PC-9 (cell line): ENCODE results near the gene LMAN2. TPM values are rescaled to one million over a fixed set of nuclear protein-coding genes. Genes with fewer than 3 reads are reported as not detected.

ENCODE experiments used
- BruUV-seq: library from RNA; stranded (reverse); fragments of 400-500 nt; replicated peaks from 2 replicates; lab custom pipeline; 2021; lab: Mats Ljungman, UMichigan
- CTCF ChIA-PET: fragments of 300-600 bp; sonication (Branson Sonifier 250); formaldehyde crosslinking; loops from one replicate; lab custom pipeline; 2022; ENCODE audit warnings: antibody characterized with exemption; lab: Charles Lee
- POLR2A ChIA-PET: fragments of 300-600 bp; sonication (Branson Sonifier 250); formaldehyde crosslinking; loops from one replicate; lab custom pipeline; 2022; ENCODE audit warnings: antibody characterized with exemption; ENCODE audit not compliant: unreplicated experiment; lab: Charles Lee
- DNase-seq, 2 experiments: peaks; one replicate each; pipeline versions ENCODE4 v3.0.0 to v3.0.0-alpha.2; 2015 to 2022; ENCODE audit warnings: mixed read lengths in 1 of 2
- H2AFZ ChIP-seq: fragments of 200-600 bp; sonication (generic); 2 replicates; pipeline ENCODE4 v1.8.1; 2017; ENCODE audit warnings: antibody characterized with exemption
- H3F3A ChIP-seq: fragments of 200-600 bp; sonication (generic); 2 replicates; pipeline ENCODE4 v1.8.1; 2017; ENCODE audit warnings: antibody characterized with exemption, mild to moderate bottlenecking, low read depth; ENCODE audit not compliant: insufficient read depth
- H3K27ac ChIP-seq: fragments of 200-600 bp; sonication (generic); 2 replicates; pipeline ENCODE4 v1.6.1; 2016; ENCODE audit warnings: mixed run types
- H3K27me3 ChIP-seq: fragments of 200-600 bp; sonication (generic); 2 replicates; pipeline ENCODE4 v1.6.1; 2016; ENCODE audit warnings: low read depth, mixed run types; ENCODE audit not compliant: insufficient read depth
- H3K36me3 ChIP-seq: fragments of 200-600 bp; sonication (generic); 2 replicates; pipeline ENCODE4 v1.6.1; 2016; ENCODE audit warnings: low read depth, mixed run types
- H3K4me1 ChIP-seq: fragments of 200-600 bp; sonication (generic); replicated peaks from 2 replicates; pipeline ENCODE4 v1.6.1; 2016; ENCODE audit warnings: mixed run types; ENCODE audit not compliant: insufficient read depth
- H3K4me2 ChIP-seq: fragments of 200-600 bp; sonication (generic); 2 replicates; pipeline ENCODE4 v1.6.1; 2017; ENCODE audit warnings: mixed run types
- H3K4me3 ChIP-seq: fragments of 200-600 bp; sonication (generic); 2 replicates; pipeline ENCODE4 v1.6.1; 2016; ENCODE audit warnings: mixed run types
- H3K79me2 ChIP-seq: fragments of 200-600 bp; sonication (generic); 2 replicates; pipeline ENCODE4 v1.6.1; 2017; ENCODE audit warnings: low read depth, mixed run types
- H3K9me2 ChIP-seq: fragments of 200-600 bp; sonication (generic); 2 replicates; pipeline ENCODE4 v1.8.1; 2017; ENCODE audit warnings: mild to moderate bottlenecking; ENCODE audit not compliant: insufficient read depth
- H3K9me3 ChIP-seq: fragments of 200-600 bp; sonication (generic); 2 replicates; pipeline ENCODE4 v1.8.1; 2016; ENCODE audit warnings: low read depth; ENCODE audit not compliant: insufficient read depth
- H4K20me1 ChIP-seq: fragments of 200-600 bp; sonication (generic); 2 replicates; pipeline ENCODE4 v1.8.1; 2017; ENCODE audit not compliant: insufficient read depth
- CTCF ChIP-seq: fragments of 200-600 bp; sonication (generic); conservative IDR thresholded peaks from 2 replicates; pipeline ENCODE4 v1.6.1; 2017; ENCODE audit warnings: mixed run types, antibody characterized with exemption, mild to moderate bottlenecking, moderate library complexity
- EZH2 ChIP-seq: fragments of 200-600 bp; sonication (generic); IDR thresholded peaks from 2 replicates; pipeline ENCODE4 v1.8.0; 2017; ENCODE audit warnings: antibody characterized with exemption, low read depth
- intact Hi-C: fragments of 100-400 bp; cut with micrococcal nuclease; formaldehyde crosslinking; loops from one replicate; pipeline ENCODE4 v1.10.0; 2022; ENCODE audit not compliant: unreplicated experiment
- total RNA-seq: library from RNA; stranded (reverse); gene quantifications from 2 replicates; pipeline ENCODE4 v1.2.3, GENCODE V29; 2021

The LMAN2 gene
- total RNA-seq, 1 experiment from 2014 or later, result 153 TPM

- TF ChIP-seq EZH2 (no peak), CTCF (no peak)
- Histone ChIP-seq H3K36me3 (no peaks in the 10 kb centered on the region), H3K79me2 (no peaks in the 10 kb centered on the region), H3K9me2 (no peaks in the 10 kb centered on the region), H3F3A (peaks cover 12% of the 10 kb centered on the region; the same call in 1 of the 2 replicates), H3K4me3 (no peak overlapping the region), H3K9me3 (no peaks in the 10 kb centered on the region), H3K4me1 (peaks cover 3% of the 10 kb centered on the region; the same call in 1 of the 2 replicates), H3K27ac (no peak overlapping the region), H3K4me2 (no peak overlapping the region), H2AFZ (no peak overlapping the region), H3K27me3 (no peaks in the 10 kb centered on the region), H4K20me1 (no peaks in the 10 kb centered on the region)
- no TSS peak for BruUV-seq
- DNase-seq, result no peak
- POLR2A ChIA-PET, result no interaction called here
- intact Hi-C loops, result no loop called here
- CTCF ChIA-PET, result no interaction called here
Observed at GRCh38 chr5:177397875-177398390, 46.5 kb upstream of the LMAN2 start.

GRCh38 chr5:177396807-177397206, 45.3 kb upstream of the LMAN2 start:
- ChIA-PET CTCF (no interaction called here), POLR2A (no interaction called here)

GRCh38 chr5:177396078-177396477, 44.6 kb upstream of the LMAN2 start:
- Histone ChIP-seq H3K4me1 (no peaks in the 10 kb centered on the region), H3F3A (no peaks in the 10 kb centered on the region), H3K36me3 (no peaks in the 10 kb centered on the region), H2AFZ (no peak overlapping the region), H3K79me2 (no peaks in the 10 kb centered on the region), H4K20me1 (no peaks in the 10 kb centered on the region), H3K4me3 (no peak overlapping the region), H3K9me3 (no peaks in the 10 kb centered on the region), H3K27me3 (no peaks in the 10 kb centered on the region), H3K27ac (no peak overlapping the region), H3K4me2 (no peak overlapping the region), H3K9me2 (no peaks in the 10 kb centered on the region)
- POLR2A ChIA-PET, result no interaction called here
- intact Hi-C loops, result no loop called here
- no TSS peak for BruUV-seq
- no peak for DNase-seq
- TF ChIP-seq CTCF (no peak), EZH2 (no peak)
- CTCF ChIA-PET, result interaction anchor here (0.6 kb wide), 1 partner anchor 78 kb away, joined by 6 read pairs; no protein-coding TSS in a partner anchor

More at GRCh38 chr5:177396807-177397206, 45.3 kb upstream of the LMAN2 start:
- H3F3A ChIP-seq, result peaks cover 6% of the 10 kb centered on the region; the same call in 1 of the 2 replicates
- no peak for DNase-seq
- BruUV-seq, result no TSS peak
- no peak overlapping the region for H3K4me2 ChIP-seq
- H3K9me3 ChIP-seq, result no peaks in the 10 kb centered on the region
- H3K9me2 ChIP-seq, result no peaks in the 10 kb centered on the region
- no peaks in the 10 kb centered on the region for H4K20me1 ChIP-seq
- no peak overlapping the region for H3K4me3 ChIP-seq
- no peaks in the 10 kb centered on the region for H3K4me1 ChIP-seq
- no peaks in the 10 kb centered on the region for H3K79me2 ChIP-seq
- H2AFZ ChIP-seq, result no peak overlapping the region
- TF ChIP-seq EZH2 (no peak), CTCF (no peak)
- no peaks in the 10 kb centered on the region for H3K27me3 ChIP-seq
- no peak overlapping the region for H3K27ac ChIP-seq
- intact Hi-C loops, result no loop called here
- no peaks in the 10 kb centered on the region for H3K36me3 ChIP-seq
